HL-60 (cell line): ENCODE measurements around the gene ENO4.

Source experiments
- DNase-seq, 2 experiments: peaks; one replicate each; pipeline ENCODE4 v3.0.0-alpha.2; 2010 to 2020; ENCODE audit warnings: low read depth in 1 of 2, low spot score in 1 of 2
- H3K27ac ChIP-seq: fragments of 250-450 bp; sonication (Bioruptor Pico); replicated peaks from 2 replicates; pipeline ENCODE4 v1.5.1; 2020; ENCODE audit warnings: mild to moderate bottlenecking, moderate library complexity
- H3K27me3 ChIP-seq: fragments of 250-450 bp; sonication (Bioruptor Pico); 2 replicates; pipeline ENCODE4 v1.5.1; 2021; ENCODE audit warnings: mild to moderate bottlenecking, moderate library complexity; ENCODE audit not compliant: insufficient read depth, poor library complexity, severe bottlenecking
- H3K4me3 ChIP-seq: replicated peaks from 2 replicates; pipeline ENCODE4 v1.5.1; 2011; ENCODE audit warnings: mild to moderate bottlenecking, control low read depth, low read length; ENCODE audit not compliant: insufficient read depth
- GABPA ChIP-seq: IDR thresholded peaks from 2 replicates; pipeline ENCODE4 v1.6.1; 2012; ENCODE audit warnings: low read depth
- POLR2AphosphoS5 ChIP-seq: IDR thresholded peaks from 2 replicates; pipeline ENCODE4 v1.6.1; 2012; ENCODE audit warnings: low read depth
- REST ChIP-seq: IDR thresholded peaks from 2 replicates; pipeline ENCODE4 v1.6.1; 2012; ENCODE audit warnings: low read depth; ENCODE audit not compliant: insufficient replicate concordance
- SPI1 ChIP-seq: IDR thresholded peaks from 2 replicates; pipeline ENCODE4 v1.6.1; 2012; ENCODE audit warnings: low read depth, mild to moderate bottlenecking, borderline replicate concordance
- TF ChIP-seq, protein P1 (sequence below): IDR thresholded peaks from one replicate; pipeline ENCODE4 v1.5.1; 2011; ENCODE audit warnings: low read length, control low read depth, inconsistent platforms; ENCODE audit not compliant: insufficient read depth

Gene ENO4

GRCh38 chr10:116828116-116828515, 21.2 kb upstream of the ENO4 start:
- no peak for TF ChIP-seq GABPA
- H3K27me3 ChIP-seq = no peaks in the 10 kb centered on the region

GRCh38 chr10:116829711-116830110, 19.6 kb upstream of the ENO4 start:
- Histone ChIP-seq H3K27ac (no peak overlapping the region), H3K4me3 (no peak overlapping the region), H3K27me3 (no peaks in the 10 kb centered on the region)
- no peak for DNase-seq
- TF ChIP-seq REST = no peak
- TF ChIP-seq SPI1 = no peak
- TF ChIP-seq GABPA = no peak
- no peak for TF ChIP-seq POLR2AphosphoS5
- TF ChIP-seq, protein P1, sequence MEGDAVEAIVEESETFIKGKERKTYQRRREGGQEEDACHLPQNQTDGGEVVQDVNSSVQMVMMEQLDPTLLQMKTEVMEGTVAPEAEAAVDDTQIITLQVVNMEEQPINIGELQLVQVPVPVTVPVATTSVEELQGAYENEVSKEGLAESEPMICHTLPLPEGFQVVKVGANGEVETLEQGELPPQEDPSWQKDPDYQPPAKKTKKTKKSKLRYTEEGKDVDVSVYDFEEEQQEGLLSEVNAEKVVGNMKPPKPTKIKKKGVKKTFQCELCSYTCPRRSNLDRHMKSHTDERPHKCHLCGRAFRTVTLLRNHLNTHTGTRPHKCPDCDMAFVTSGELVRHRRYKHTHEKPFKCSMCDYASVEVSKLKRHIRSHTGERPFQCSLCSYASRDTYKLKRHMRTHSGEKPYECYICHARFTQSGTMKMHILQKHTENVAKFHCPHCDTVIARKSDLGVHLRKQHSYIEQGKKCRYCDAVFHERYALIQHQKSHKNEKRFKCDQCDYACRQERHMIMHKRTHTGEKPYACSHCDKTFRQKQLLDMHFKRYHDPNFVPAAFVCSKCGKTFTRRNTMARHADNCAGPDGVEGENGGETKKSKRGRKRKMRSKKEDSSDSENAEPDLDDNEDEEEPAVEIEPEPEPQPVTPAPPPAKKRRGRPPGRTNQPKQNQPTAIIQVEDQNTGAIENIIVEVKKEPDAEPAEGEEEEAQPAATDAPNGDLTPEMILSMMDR = no peak

More at GRCh38 chr10:116828116-116828515, 21.2 kb upstream of the ENO4 start:
- Histone ChIP-seq H3K4me3 (no peak overlapping the region), H3K27ac (no peak overlapping the region)
- no peak for DNase-seq

DNA sequence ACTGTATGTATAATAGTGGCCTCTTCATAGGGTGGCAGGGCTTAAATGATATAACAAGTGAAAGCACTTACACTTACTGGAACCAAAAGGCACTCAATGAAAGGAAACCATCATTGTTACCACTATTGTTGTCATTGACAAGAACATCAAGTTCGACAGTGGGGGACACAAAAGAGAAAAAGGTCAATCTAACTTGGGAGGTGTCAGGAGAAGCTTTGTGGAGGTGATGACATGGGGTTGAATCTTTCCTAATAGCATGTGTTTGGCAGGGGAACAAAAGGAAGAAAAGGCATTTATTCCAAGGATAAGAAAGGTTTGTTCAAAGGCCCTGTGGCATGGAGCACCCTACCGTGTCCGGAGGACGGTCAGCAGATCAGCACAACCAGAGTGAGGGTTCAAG, 18.2 kb upstream of the ENO4 start:
- TF ChIP-seq, protein P1 = no peak
- TF ChIP-seq SPI1 = no peak
- no peak for TF ChIP-seq REST
- Histone ChIP-seq H3K27ac (no peak overlapping the region), H3K27me3 (no peaks in the 10 kb centered on the region), H3K4me3 (no peak overlapping the region)
- DNase-seq = no peak

DNA sequence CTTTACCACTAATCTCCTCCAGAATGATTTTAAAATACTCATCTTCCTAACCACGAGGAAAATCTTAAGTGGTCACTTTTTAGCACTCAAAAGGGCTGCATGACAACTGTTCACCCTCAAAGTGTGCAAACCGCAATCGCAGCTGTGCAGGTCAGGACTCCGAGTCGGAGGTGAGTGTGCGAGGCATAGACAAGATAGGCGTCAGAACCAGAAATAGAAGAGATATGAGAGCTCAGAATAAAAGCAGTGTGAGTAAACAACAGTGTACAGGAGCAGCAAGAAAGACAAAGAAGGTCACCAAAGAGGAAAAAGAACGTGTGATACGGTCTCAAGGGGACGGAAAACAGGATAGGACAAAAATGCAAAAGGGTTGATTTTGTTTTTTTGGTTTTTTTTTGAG, 17.5 kb upstream of the ENO4 start:
- Histone ChIP-seq H3K4me3 (no peak overlapping the region), H3K27me3 (no peaks in the 10 kb centered on the region), H3K27ac (no peak overlapping the region)
- DNase-seq = no peak
- TF ChIP-seq REST = no peak
- TF ChIP-seq GABPA = no peak
- TF ChIP-seq POLR2AphosphoS5 = no peak
- TF ChIP-seq SPI1 = no peak
- TF ChIP-seq, protein P1 = no peak
